ENCODE data around the gene DBN1.
"Not testable (repeated sequence)": the region's sequence is repeated elsewhere in the genome, so short reads cannot be mapped to it uniquely, and the experiment has no call there.

The DBN1 gene

GRCh38 chr5:177431317-177432142 is 41.9 kb downstream of the DBN1 start:
- peak in 6 of 51 donors; percentile 11 to 32 (median 20) for DNase-seq

DNA sequence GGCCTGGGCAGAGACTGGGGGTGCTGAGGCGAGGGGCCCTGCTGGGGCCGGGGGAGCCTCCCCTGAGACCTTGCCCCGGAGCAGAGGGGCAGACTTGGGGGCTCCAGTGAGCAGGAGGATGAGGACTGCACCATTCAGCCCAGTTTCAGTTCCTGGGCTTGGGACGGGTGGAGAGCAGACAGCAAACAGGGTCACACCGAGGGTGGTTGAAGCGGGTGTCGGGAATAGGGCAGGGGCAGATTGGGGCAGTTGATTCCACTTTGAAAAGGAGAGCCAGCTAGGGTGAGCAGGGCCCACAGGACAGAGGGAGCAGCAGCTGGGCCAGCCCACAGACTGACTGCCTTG is 42.5 kb downstream of the DBN1 start:
- DNase-seq = no peak

DNA sequence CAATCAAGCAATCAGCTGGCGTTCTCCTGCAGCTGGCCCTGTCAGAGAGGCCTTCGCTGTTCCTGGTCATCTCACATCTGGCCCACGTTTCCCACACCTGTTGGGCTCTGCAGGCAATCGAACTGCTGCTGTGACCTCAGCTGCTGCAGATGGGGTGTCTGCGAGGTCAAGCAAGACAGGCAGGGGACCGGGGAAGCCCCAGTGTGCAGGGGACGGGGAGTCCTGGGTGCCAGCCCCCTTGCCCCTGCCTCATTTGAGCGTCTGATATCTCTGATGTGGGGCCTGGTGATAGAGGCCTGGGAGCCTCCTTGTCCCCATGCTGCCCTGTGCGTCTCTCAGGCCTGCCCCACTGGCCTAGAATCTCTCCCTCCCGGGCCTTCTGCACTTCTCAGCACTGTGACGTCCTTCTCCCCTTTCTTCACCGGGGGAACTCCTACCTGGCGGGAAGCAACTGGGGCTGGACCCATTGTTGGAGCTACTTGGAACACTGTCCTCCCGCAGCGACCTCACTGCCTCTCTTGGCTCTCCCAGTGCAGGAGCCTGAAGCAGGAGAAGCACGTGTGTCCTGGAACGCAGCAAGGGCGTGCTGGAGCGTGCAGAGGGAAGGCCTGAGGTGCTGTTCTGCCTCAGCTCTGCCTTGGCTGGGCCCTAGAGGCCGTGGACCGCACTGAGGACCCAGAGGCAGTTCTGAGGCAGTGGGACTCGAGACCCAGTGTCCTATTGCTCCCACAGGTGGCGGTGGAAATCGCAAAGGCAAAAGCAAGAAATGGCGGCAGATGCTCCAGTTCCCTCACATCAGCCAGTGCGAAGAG is 43.1 kb downstream of the DBN1 start:
- no peak for DNase-seq

DNA sequence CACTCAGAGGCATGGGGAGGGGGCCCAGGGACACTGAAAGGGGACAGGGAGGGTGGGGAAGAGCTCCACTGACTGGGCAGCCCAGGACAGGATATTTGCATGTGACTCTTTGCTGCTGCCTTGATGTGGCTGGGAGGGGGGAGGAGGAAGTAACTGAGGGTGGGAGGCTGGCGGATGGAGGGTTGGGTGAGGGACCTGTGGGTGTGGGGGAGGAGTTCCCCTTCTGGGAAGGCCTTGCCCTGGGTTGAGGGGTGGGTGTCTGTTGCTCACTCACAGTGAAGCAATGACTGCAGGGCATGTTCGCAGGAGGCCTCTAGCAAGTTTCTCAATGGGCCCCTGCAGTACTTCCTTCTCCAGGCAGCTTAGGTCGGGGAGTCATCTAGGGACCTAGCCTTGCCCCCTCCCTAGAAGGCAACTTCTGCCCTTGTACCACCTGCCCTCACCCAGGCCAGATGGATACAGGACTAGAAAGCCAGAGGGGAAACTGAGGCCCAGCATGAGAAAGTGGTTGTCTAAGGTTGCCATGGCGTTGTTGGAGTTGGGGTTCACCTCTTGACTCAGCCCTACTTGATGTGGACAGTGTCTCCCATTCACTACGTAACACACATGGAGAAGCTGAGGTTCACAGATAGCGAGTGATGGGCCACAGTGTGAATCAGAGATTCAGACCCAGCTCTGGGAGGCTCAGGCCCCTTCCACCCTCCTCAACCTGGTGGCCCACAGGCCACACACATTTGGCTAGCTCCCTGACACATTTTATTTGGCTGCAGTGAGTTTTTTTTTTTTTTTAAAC is 44.0 kb downstream of the DBN1 start:
- peak in 14 of 51 donors; percentile 12 to 58 (median 18) for DNase-seq

GRCh38 chr5:177428574-177429217 is 44.7 kb downstream of the DBN1 start:
- no peak for DNase-seq

DNA sequence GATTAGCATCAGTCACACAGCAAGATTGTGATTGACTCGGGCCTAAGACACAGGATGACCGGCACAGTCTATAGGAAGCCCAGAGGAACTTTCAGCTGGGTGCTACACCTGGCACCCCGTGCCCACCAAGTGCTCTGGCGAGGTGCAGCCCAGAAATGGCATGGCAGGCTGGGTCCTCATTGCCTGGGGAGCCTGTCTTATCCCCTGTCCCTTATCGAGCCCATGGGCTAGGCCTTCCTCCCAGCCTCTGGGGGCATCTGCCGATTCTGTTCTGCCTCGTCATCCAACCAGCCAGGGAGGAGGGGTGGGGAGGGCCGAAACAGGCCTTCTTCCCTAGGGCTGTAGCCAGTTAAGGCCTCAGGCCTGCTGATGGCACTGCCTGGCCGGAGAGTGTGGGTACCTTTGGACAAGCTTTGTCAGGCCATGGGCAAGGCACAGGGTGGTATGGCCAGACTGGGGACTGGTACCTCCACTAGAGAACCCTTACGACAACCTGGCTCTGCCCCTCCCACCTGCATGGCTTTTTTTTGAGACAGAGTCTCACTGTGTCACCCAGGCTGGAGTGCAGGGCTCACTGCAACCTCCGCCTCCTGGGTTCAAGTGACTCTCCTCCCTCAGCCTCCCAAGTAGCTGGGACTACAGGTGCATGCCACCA is 45.4 kb downstream of the DBN1 start:
- DNase-seq = no peak

DNA sequence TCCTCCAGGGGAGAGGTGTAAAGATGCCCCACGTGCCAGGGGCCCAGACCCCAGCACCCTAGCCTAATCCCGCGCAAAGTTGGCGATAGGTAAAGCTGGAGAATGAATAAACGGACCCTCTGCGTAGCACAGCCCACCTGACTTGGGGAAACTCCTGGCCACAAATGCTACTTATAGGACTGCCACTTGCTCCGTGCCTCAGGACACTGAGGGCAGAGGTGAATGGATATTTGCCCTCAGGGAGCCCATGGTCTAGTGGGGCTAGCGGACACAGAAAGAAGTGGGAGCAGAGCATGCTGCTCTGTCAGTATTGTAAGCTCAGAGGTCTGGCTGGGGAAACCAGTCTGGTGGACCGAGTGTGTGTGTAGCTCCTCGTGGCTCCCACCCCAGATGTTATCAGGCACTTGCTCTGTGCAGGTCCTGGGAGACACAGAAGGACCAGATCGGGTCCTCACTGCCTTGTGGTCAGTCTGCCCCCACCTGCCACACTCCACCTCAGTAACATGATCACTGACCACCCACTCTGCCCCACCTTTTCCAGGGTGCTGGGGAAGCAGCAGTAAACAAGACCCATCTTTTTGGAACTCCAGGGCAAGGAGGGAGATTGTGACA is 46.1 kb downstream of the DBN1 start:
- DNase-seq = peak in 1 of 51 donors; percentile 10

DNA sequence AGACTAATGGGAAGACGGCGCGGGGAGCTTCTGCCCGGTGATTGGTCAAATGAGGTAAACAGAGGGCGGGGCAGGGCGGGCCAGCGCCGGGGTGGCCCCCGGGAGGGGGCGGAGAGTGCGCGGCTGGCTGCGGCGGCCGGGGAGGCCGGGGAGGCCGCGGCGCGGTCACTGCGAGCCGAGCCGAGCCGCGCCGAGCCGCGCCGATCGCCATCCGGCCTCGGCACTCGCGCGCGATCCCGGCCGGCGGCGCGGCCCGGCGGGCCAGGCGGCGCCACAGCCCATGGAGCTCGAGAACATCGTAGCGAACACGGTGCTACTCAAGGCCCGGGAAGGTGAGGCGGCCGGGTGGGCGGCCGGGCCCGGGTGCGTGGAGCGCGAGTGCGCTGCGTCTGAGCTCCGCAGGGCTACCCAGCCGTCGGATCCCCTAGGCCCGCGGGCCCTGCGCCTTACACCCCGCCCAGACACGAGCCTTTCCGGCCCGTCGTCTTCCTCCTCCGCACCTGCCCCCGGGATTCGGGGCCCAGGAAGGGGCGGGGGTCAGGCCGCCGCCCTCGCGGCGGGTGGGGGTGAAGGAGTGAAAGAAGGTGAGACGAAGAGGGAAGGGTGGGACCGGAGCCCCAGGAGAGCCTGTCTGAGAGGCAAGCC is 46.7 kb downstream of the DBN1 start, which contains the start of gene GRK6:
Gene GRK6, plus strand, starts transcription at position 111 of the 645 bp plus-strand sequence. Its CDS starts 170 bp downstream, at position 281.
- DNase-seq = peak in 5 of 51 donors; percentile 40 to 56 (median 46)

GRCh38 chr5:177425801-177426565 is 47.5 kb downstream of the DBN1 start:
- DNase-seq = peak; percentile 84 to 100 (median 99)

DNA sequence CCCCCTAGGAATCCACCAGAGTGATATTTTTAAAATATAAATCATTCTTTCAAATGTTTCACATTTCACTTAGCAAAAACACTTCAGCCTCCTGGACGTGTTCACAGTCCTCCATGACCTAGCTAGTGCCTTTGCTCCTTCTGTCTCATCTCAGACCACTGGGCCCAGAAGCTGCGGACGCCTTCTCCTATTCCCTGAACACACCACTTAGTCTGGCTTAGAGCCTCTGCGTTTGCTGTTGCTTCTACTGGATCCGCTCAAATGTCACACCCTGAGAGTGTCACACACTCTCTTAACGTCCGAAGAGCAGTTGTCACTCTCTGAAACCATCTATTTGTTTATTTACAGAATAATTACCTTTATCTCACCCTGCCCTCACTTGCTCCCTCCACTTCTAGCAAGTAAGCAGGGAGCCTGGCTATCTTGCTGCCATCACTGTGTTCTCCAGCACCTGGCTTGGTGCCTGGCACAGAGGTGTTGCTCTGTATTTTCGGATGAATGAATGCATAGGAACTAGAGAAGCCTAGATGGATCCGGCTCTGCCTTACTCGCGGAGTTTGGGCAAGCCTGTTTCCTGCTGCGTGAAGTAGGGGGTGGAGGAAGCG is 48.1 kb downstream of the DBN1 start:
- DNase-seq = no peak

DNA sequence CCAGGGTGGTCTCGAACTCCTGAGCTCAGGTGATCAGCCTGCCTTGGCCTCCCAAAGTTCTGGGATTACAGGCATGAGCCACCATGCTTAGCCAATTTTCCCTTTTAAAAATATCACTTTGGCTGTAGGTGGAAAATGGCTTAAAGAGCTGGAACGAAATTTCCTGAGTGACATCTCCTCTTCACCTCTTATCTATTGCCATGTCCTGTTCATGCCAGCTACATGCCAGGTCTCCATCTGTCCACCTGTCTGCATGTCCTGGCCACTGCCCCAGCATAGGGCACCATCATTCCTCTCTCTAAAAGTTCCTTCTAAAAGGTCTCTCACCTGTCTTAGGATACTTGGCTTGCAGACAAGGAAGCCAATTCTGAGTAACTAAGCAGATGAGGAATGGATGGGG is 49.8 kb downstream of the DBN1 start:
- DNase-seq = no peak

GRCh38 chr5:177421062-177421798 is 52.2 kb downstream of the DBN1 start:
- DNase-seq = no peak

DNA sequence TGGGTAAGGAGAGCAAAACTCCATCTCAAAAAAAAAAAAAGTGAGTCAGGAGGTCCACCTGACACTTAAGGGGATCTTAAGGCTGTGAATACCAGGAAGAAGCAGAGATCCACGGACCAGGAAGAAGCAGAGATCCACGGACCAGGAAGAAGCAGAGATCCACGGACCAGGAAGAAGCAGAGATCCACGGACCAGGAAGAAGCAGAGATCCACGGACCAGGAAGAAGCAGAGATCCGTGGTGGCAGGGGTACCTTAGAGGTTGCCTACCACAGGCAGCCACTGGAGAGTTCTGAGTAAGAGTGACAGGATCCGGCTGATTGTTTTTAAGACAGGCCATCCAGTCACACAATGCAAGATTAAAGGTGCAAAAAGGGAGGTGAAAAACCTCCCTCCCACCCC is 53.0 kb downstream of the DBN1 start:
- not testable (repeated sequence) for DNase-seq

- no peak for DNase-seq
Observed at GRCh38 chr5:177419046-177419445, 54.4 kb downstream of the DBN1 start.

DNA sequence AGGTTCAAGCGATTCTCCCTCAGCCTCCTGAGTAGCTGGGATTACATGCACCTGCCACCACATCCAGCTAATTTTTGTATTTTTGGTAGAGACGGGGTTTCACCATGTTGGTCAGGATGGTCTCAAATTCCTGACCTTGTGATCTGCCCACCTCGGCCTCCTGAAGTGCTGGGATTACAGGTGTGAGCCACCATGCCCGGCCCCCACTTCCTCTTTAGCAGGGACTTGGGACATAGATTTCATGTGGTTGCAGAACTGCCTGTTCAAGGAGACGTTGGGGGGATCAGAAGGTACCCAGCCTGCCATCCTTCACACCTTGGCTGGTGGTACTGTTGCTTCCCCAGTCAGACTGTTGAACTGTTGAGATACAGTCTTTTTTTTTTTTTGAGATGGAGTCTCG is 56.4 kb downstream of the DBN1 start:
- not testable (repeated sequence) for DNase-seq

DNA sequence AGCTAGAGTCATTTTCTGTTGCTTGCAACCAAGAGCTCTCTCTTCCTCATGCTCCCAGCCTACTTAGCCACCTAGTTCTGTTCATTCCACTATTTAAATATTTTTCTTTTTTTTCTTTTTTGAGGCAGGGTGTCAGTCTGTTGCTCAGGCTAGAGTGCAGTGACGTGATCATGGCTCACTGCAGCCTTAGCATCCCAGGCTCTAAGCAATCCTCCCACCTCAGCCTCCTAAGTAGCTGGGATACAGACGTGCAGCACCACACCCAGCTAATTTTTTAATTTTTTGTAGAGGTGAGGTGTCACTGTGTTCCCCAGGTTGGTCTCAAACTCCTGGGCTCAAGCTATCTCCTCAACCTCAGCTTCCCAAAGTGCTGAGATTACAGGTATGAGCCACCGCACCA is 59.0 kb downstream of the DBN1 start:
- DNase-seq = no peak

- DNase-seq = no peak
Observed at GRCh38 chr5:177412603-177413233, 60.7 kb downstream of the DBN1 start.

All from hypothalamus (tissue), 51 donors.